Measurements from ENCODE around the gene XRRA1.

XRRA1 gene

GRCh38 chr11:74866557-74866956, 82.3 kb downstream of the XRRA1 start:
- Histone ChIP-seq H3K4me1 (ENCODE audit: control insufficient read depth in 5 of 5, insufficient read depth in 5 of 5, low read length in 5 of 5) (no peaks in the 10 kb centered on the region), H3K9ac (ENCODE audit: low read length in 5 of 5) (no peak overlapping the region), H3K36me3 (ENCODE audit: control insufficient read depth in 5 of 5, insufficient read depth in 5 of 5, low read length in 5 of 5) (peaks cover 17 to 52% (median 43%) of the 10 kb centered on the region in 5 donors), H3K9me3 (ENCODE audit: control insufficient read depth in 5 of 5, low read length in 5 of 5) (peaks cover 42 to 83% (median 62%) of the 10 kb centered on the region in 5 donors), H3K4me3 (ENCODE audit: low read depth in 1 of 5, low read length in 5 of 5) (peak overlapping the region in 4 of 5 donors; percentile 29 to 48 (median 39)), H3K27me3 (ENCODE audit: control insufficient read depth in 5 of 5, insufficient read depth in 4 of 5, low read length in 5 of 5) (no peaks in the 10 kb centered on the region), H3K27ac (ENCODE audit: low read depth, low read length) (no peak overlapping the region)

- Histone ChIP-seq H3K4me3 (ENCODE audit: low read depth in 1 of 5, low read length in 5 of 5) (no peak overlapping the region), H3K9me3 (ENCODE audit: control insufficient read depth in 5 of 5, low read length in 5 of 5) (peaks cover 22 to 64% (median 37%) of the 10 kb centered on the region in 5 donors), H3K36me3 (ENCODE audit: control insufficient read depth in 5 of 5, insufficient read depth in 5 of 5, low read length in 5 of 5) (peaks cover 12 to 63% (median 46%) of the 10 kb centered on the region in 5 donors), H3K27me3 (ENCODE audit: control insufficient read depth in 5 of 5, insufficient read depth in 4 of 5, low read length in 5 of 5) (no peaks in the 10 kb centered on the region), H3K9ac (ENCODE audit: low read length in 5 of 5) (no peak overlapping the region), H3K4me1 (ENCODE audit: control insufficient read depth in 5 of 5, insufficient read depth in 5 of 5, low read length in 5 of 5) (no peaks in the 10 kb centered on the region), H3K27ac (ENCODE audit: low read depth, low read length) (no peak overlapping the region)
Measured at GRCh38 chr11:74863410-74863809, 85.5 kb downstream of the XRRA1 start.

- Histone ChIP-seq H3K4me1 (ENCODE audit: control insufficient read depth in 5 of 5, insufficient read depth in 5 of 5, low read length in 5 of 5) (no peaks in the 10 kb centered on the region), H3K27ac (ENCODE audit: low read depth, low read length) (no peak overlapping the region), H3K9me3 (ENCODE audit: control insufficient read depth in 5 of 5, low read length in 5 of 5) (peaks cover 7 to 38% (median 17%) of the 10 kb centered on the region in 5 donors), H3K36me3 (ENCODE audit: control insufficient read depth in 5 of 5, insufficient read depth in 5 of 5, low read length in 5 of 5) (peaks cover 23 to 83% (median 55%) of the 10 kb centered on the region in 5 donors), H3K27me3 (ENCODE audit: control insufficient read depth in 5 of 5, insufficient read depth in 4 of 5, low read length in 5 of 5) (no peaks in the 10 kb centered on the region), H3K9ac (ENCODE audit: low read length in 5 of 5) (no peak overlapping the region), H3K4me3 (ENCODE audit: low read depth in 1 of 5, low read length in 5 of 5) (peak overlapping the region in 1 of 5 donors; percentile 4)
Measured at GRCh38 chr11:74860743-74861142, 88.1 kb downstream of the XRRA1 start.

GRCh38 chr11:74853223-74853622, 95.7 kb downstream of the XRRA1 start:
- H3K9ac ChIP-seq (ENCODE audit: low read length in 5 of 5) = no peak overlapping the region
- H3K36me3 ChIP-seq (ENCODE audit: control insufficient read depth in 5 of 5, insufficient read depth in 5 of 5, low read length in 5 of 5) = peaks cover 10 to 51% (median 29%) of the 10 kb centered on the region in 5 donors
- no peak overlapping the region for H3K27ac ChIP-seq (ENCODE audit: low read depth, low read length)
- H3K4me3 ChIP-seq (ENCODE audit: low read depth in 1 of 5, low read length in 5 of 5) = no peak overlapping the region
- H3K27me3 ChIP-seq (ENCODE audit: control insufficient read depth in 5 of 5, insufficient read depth in 4 of 5, low read length in 5 of 5) = no peaks in the 10 kb centered on the region
- H3K9me3 ChIP-seq (ENCODE audit: control insufficient read depth in 5 of 5, low read length in 5 of 5) = no peaks in the 10 kb centered on the region
- no peaks in the 10 kb centered on the region for H3K4me1 ChIP-seq (ENCODE audit: control insufficient read depth in 5 of 5, insufficient read depth in 5 of 5, low read length in 5 of 5)

- H3K9ac ChIP-seq (ENCODE audit: low read length in 5 of 5) = no peak overlapping the region
- no peak overlapping the region for H3K27ac ChIP-seq (ENCODE audit: low read depth, low read length)
- no peak overlapping the region for H3K4me3 ChIP-seq (ENCODE audit: low read depth in 1 of 5, low read length in 5 of 5)
- H3K4me1 ChIP-seq (ENCODE audit: control insufficient read depth in 5 of 5, insufficient read depth in 5 of 5, low read length in 5 of 5) = no peaks in the 10 kb centered on the region
- no peaks in the 10 kb centered on the region for H3K9me3 ChIP-seq (ENCODE audit: control insufficient read depth in 5 of 5, low read length in 5 of 5)
- peaks cover 0 to 50% (median 36%) of the 10 kb centered on the region in 5 donors for H3K36me3 ChIP-seq (ENCODE audit: control insufficient read depth in 5 of 5, insufficient read depth in 5 of 5, low read length in 5 of 5)
- no peaks in the 10 kb centered on the region for H3K27me3 ChIP-seq (ENCODE audit: control insufficient read depth in 5 of 5, insufficient read depth in 4 of 5, low read length in 5 of 5)
Measured at GRCh38 chr11:74849525-74850391, 99.1 kb downstream of the XRRA1 start.

- H3K36me3 ChIP-seq (ENCODE audit: control insufficient read depth in 5 of 5, insufficient read depth in 5 of 5, low read length in 5 of 5) = peaks cover 0 to 64% (median 52%) of the 10 kb centered on the region in 5 donors
- no peak overlapping the region for H3K4me3 ChIP-seq (ENCODE audit: low read depth in 1 of 5, low read length in 5 of 5)
- no peaks in the 10 kb centered on the region for H3K9me3 ChIP-seq (ENCODE audit: control insufficient read depth in 5 of 5, low read length in 5 of 5)
- H3K27ac ChIP-seq (ENCODE audit: low read depth, low read length) = no peak overlapping the region
- H3K27me3 ChIP-seq (ENCODE audit: control insufficient read depth in 5 of 5, insufficient read depth in 4 of 5, low read length in 5 of 5) = no peaks in the 10 kb centered on the region
- H3K4me1 ChIP-seq (ENCODE audit: control insufficient read depth in 5 of 5, insufficient read depth in 5 of 5, low read length in 5 of 5) = no peaks in the 10 kb centered on the region
- no peak overlapping the region for H3K9ac ChIP-seq (ENCODE audit: low read length in 5 of 5)
Measured at GRCh38 chr11:74847895-74848294, 101.0 kb downstream of the XRRA1 start.

GRCh38 chr11:74847395-74847794, 101.5 kb downstream of the XRRA1 start:
- H3K27me3 ChIP-seq (ENCODE audit: control insufficient read depth in 5 of 5, insufficient read depth in 4 of 5, low read length in 5 of 5) = no peaks in the 10 kb centered on the region
- no peak overlapping the region for H3K4me3 ChIP-seq (ENCODE audit: low read depth in 1 of 5, low read length in 5 of 5)
- no peak overlapping the region for H3K27ac ChIP-seq (ENCODE audit: low read depth, low read length)
- H3K36me3 ChIP-seq (ENCODE audit: control insufficient read depth in 5 of 5, insufficient read depth in 5 of 5, low read length in 5 of 5) = peaks cover 3 to 65% (median 54%) of the 10 kb centered on the region in 5 donors
- H3K4me1 ChIP-seq (ENCODE audit: control insufficient read depth in 5 of 5, insufficient read depth in 5 of 5, low read length in 5 of 5) = no peaks in the 10 kb centered on the region
- no peaks in the 10 kb centered on the region for H3K9me3 ChIP-seq (ENCODE audit: control insufficient read depth in 5 of 5, low read length in 5 of 5)
- H3K9ac ChIP-seq (ENCODE audit: low read length in 5 of 5) = no peak overlapping the region

- Histone ChIP-seq H3K9me3 (ENCODE audit: control insufficient read depth in 5 of 5, low read length in 5 of 5) (no peaks in the 10 kb centered on the region), H3K36me3 (ENCODE audit: control insufficient read depth in 5 of 5, insufficient read depth in 5 of 5, low read length in 5 of 5) (peaks cover 6 to 65% (median 55%) of the 10 kb centered on the region in 5 donors)
Measured at GRCh38 chr11:74846770-74847169, 102.1 kb downstream of the XRRA1 start.

GRCh38 chr11:74845978-74846517, 102.8 kb downstream of the XRRA1 start:
- H3K9me3 ChIP-seq (ENCODE audit: control insufficient read depth in 5 of 5, low read length in 5 of 5) = no peaks in the 10 kb centered on the region
- no peaks in the 10 kb centered on the region for H3K4me1 ChIP-seq (ENCODE audit: control insufficient read depth in 5 of 5, insufficient read depth in 5 of 5, low read length in 5 of 5)
- no peak overlapping the region for H3K4me3 ChIP-seq (ENCODE audit: low read depth in 1 of 5, low read length in 5 of 5)
- no peak overlapping the region for H3K9ac ChIP-seq (ENCODE audit: low read length in 5 of 5)
- H3K27ac ChIP-seq (ENCODE audit: low read depth, low read length) = no peak overlapping the region
- peaks cover 9 to 63% (median 49%) of the 10 kb centered on the region in 5 donors for H3K36me3 ChIP-seq (ENCODE audit: control insufficient read depth in 5 of 5, insufficient read depth in 5 of 5, low read length in 5 of 5)
- no peaks in the 10 kb centered on the region for H3K27me3 ChIP-seq (ENCODE audit: control insufficient read depth in 5 of 5, insufficient read depth in 4 of 5, low read length in 5 of 5)

More at GRCh38 chr11:74846770-74847169, 102.1 kb downstream of the XRRA1 start:
- H3K4me3 ChIP-seq (ENCODE audit: low read depth in 1 of 5, low read length in 5 of 5) = no peak overlapping the region
- no peak overlapping the region for H3K27ac ChIP-seq (ENCODE audit: low read depth, low read length)
- no peaks in the 10 kb centered on the region for H3K27me3 ChIP-seq (ENCODE audit: control insufficient read depth in 5 of 5, insufficient read depth in 4 of 5, low read length in 5 of 5)
- H3K9ac ChIP-seq (ENCODE audit: low read length in 5 of 5) = no peak overlapping the region
- no peaks in the 10 kb centered on the region for H3K4me1 ChIP-seq (ENCODE audit: control insufficient read depth in 5 of 5, insufficient read depth in 5 of 5, low read length in 5 of 5)

GRCh38 chr11:74844865-74845264, 104.0 kb downstream of the XRRA1 start:
- no peak overlapping the region for H3K27ac ChIP-seq (ENCODE audit: low read depth, low read length)
- H3K27me3 ChIP-seq (ENCODE audit: control insufficient read depth in 5 of 5, insufficient read depth in 4 of 5, low read length in 5 of 5) = no peaks in the 10 kb centered on the region
- H3K4me3 ChIP-seq (ENCODE audit: low read depth in 1 of 5, low read length in 5 of 5) = no peak overlapping the region
- peaks cover 9 to 60% (median 47%) of the 10 kb centered on the region in 5 donors for H3K36me3 ChIP-seq (ENCODE audit: control insufficient read depth in 5 of 5, insufficient read depth in 5 of 5, low read length in 5 of 5)
- H3K9me3 ChIP-seq (ENCODE audit: control insufficient read depth in 5 of 5, low read length in 5 of 5) = no peaks in the 10 kb centered on the region
- no peak overlapping the region for H3K9ac ChIP-seq (ENCODE audit: low read length in 5 of 5)
- no peaks in the 10 kb centered on the region for H3K4me1 ChIP-seq (ENCODE audit: control insufficient read depth in 5 of 5, insufficient read depth in 5 of 5, low read length in 5 of 5)
